SJSA1 (cell line): Measurements from ENCODE around the gene PLPPR3. TPM values are rescaled to one million over a fixed set of nuclear protein-coding genes. Genes with fewer than 3 reads are reported as not detected.
"Not testable (repeated sequence)": the region's sequence is repeated elsewhere in the genome, so short reads cannot be mapped to it uniquely, and the experiment has no call there.

Experiments used
- DNase-seq, 2 experiments: peaks; one replicate each; pipeline ENCODE4 v3.0.0-alpha.2; 2015 to 2020; ENCODE audit warnings: low spot score in 2 of 2, low read depth in 1 of 2
- H3K27ac ChIP-seq: fragments of 250-450 bp; sonication (Bioruptor Pico); 2 replicates; pipeline ENCODE4 v1.5.1; 2020; ENCODE audit warnings: mild to moderate bottlenecking, moderate library complexity
- H3K27me3 ChIP-seq: fragments of 250-450 bp; sonication (Bioruptor Pico); replicated peaks from 2 replicates; pipeline ENCODE4 v1.5.1; 2020; ENCODE audit warnings: mild to moderate bottlenecking, moderate library complexity
- H3K36me3 ChIP-seq: fragments of 250-450 bp; sonication (Bioruptor Pico); 2 replicates; pipeline ENCODE4 v1.5.1; 2020; ENCODE audit warnings: mild to moderate bottlenecking
- H3K4me1 ChIP-seq: fragments of 250-450 bp; sonication (Bioruptor Pico); replicated peaks from 2 replicates; pipeline ENCODE4 v1.6.1; 2021; ENCODE audit warnings: mild to moderate bottlenecking
- H3K4me3 ChIP-seq: fragments of 250-450 bp; sonication (Bioruptor Pico); 2 replicates; pipeline ENCODE4 v1.5.1; 2020; ENCODE audit warnings: mild to moderate bottlenecking
- H3K9me3 ChIP-seq: fragments of 250-450 bp; sonication (Bioruptor Pico); replicated peaks from 2 replicates; pipeline ENCODE4 v1.5.1; 2020; ENCODE audit warnings: mild to moderate bottlenecking
- total RNA-seq: library from RNA; depleted of rRNA; stranded (reverse); fragments of >200 nt; shearing (Covaris generic); gene quantifications from 2 replicates; pipeline ENCODE4 v1.2.3, GENCODE V29; 2014

PLPPR3 gene
- total RNA-seq, 1 experiment from 2014 or later = 1.1 TPM

DNA sequence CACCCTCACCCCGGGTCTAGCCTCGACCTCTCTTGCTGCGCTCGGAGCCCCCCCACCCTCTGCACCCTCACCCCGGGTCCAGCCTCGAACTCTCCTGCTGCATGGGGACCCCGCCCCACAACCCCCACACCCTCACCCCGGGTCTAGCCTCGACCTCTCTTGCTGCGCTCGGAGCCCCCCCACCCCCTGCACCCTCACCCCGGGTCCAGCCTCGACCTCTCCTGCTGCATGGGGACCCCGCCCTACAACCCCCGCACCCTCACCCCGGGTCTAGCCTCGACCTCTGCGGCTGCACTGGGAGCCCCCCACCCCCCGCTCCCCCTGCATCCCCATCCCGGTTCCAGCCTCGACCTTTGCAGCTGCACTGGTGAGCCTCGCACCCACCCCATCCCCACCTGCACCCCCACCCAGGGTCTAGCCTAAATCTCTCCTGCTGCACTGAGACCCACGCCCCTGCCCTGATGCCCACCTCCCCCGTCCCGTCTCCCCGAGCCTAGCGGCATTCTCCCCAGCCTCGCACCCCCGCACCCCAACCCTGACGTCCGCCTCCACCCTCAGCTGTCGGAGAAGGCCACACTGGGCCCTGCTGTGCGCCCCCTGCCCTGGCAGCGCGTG is 39.5 kb upstream of the PLPPR3 start:
- Histone ChIP-seq H3K36me3 (no peaks in the 10 kb centered on the region; the same call in 1 of the 2 replicates), H3K9me3 (no peaks in the 10 kb centered on the region; the same call in 1 of the 2 replicates), H3K4me3 (no peak overlapping the region), H3K4me1 (peaks cover 21% of the 10 kb centered on the region), H3K27ac (no peak overlapping the region), H3K27me3 (peaks cover 3% of the 10 kb centered on the region)
- no peak for DNase-seq

DNA sequence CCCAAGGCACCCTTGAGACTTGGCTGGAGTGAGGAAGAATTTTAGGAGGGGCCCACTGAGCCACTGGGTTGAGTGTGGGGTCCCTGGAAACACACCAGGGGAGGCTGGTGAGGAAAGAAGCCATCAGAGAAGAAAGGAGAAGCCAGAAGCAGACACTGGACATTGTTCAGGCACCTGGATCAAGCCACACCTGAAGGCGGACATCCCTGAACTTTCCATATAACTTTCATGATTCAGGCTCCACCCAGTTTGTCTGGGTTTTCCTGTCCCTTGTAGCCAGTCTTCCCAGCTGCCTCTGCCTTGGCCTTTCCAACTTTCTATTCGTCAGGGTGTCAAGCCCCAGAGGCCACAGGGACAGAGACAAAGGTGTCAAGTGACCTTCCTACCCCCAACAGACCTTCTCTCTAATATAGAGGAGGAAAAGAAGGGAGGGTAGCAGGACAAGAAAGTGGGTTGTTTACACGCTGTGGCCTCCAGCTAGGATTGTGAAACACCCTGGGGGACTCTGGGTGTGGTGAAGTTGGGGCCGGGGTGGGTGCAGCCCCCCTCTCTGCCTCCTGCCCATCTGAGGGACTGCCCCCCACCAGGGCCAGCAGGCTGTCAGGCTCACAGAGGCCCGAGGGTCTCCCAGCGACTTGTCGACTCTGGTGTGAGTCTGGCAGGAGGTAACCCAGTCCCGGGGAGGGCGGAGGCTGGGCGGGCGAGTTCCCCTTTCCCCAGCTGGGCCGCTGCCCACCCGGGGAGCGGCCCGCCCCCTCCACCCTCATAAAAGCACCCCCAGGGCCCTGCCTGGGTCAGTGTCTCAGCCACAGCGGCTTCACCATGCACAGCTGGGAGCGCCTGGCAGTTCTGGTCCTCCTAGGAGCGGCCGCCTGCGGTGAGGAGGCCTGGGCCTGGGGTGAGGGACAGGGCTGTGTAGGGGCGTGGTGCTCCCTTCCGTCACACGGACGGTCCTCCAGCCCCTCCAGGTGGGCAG is 37.4 kb upstream of the PLPPR3 start, which contains the start of gene CFD:
Gene CFD (plus strand): TSS at position 797 of the 976 bp plus-strand sequence. CDS start 26 bp downstream, at position 823.
- Histone ChIP-seq H3K36me3 (no peaks in the 10 kb centered on the region), H3K4me1 (peaks cover 20% of the 10 kb centered on the region), H3K9me3 (no peaks in the 10 kb centered on the region; the same call in 1 of the 2 replicates), H3K27me3 (peaks cover 3% of the 10 kb centered on the region), H3K4me3 (peak within 1 kb of the TSS; percentile 38), H3K27ac (no peak within 1 kb of the TSS)
- no peak for DNase-seq

DNA sequence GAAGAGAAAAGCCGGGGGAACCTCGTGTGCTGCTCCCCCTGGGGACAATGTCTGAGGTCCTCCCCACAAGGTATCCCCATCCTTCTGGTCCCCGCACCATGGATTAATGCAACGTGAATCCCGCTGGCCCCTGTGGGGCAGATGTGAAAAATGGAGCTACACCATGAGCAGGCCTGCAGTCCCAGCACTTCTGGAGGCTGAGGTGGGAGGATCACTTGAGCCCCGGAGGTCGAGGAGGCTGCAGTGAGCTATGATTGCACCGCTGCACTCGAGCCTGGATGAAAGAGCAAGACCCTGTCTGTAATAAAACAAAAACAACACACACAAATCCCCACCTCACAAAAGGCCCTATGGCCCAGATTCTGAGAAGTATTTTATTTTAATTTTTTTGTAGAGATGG is 36.5 kb upstream of the PLPPR3 start:
- Histone ChIP-seq H3K27me3 (peaks cover 3% of the 10 kb centered on the region), H3K27ac (no peak overlapping the region), H3K9me3 (no peaks in the 10 kb centered on the region; the same call in 1 of the 2 replicates), H3K36me3 (no peaks in the 10 kb centered on the region), H3K4me1 (peaks cover 12% of the 10 kb centered on the region), H3K4me3 (no peak overlapping the region)
- no peak for DNase-seq

DNA sequence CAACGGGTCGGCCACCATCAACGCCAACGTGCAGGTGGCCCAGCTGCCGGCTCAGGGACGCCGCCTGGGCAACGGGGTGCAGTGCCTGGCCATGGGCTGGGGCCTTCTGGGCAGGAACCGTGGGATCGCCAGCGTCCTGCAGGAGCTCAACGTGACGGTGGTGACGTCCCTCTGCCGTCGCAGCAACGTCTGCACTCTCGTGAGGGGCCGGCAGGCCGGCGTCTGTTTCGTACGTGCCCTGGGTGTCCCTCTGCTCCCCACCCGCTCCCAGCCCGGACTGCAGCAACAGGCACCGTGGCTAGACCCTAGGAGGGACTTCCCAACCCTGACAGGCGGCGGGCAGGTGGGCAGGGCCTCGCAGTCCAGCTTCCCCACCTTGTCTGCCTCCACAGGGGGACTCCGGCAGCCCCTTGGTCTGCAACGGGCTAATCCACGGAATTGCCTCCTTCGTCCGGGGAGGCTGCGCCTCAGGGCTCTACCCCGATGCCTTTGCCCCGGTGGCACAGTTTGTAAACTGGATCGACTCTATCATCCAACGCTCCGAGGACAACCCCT is 33.9 kb upstream of the PLPPR3 start:
- no peak for DNase-seq
- H3K27me3 ChIP-seq = peaks cover 2% of the 10 kb centered on the region
- peaks cover 8% of the 10 kb centered on the region for H3K4me1 ChIP-seq
- no peak overlapping the region for H3K4me3 ChIP-seq
- H3K27ac ChIP-seq = no peak overlapping the region
- H3K9me3 ChIP-seq = no peaks in the 10 kb centered on the region; the same call in 1 of the 2 replicates
- no peaks in the 10 kb centered on the region for H3K36me3 ChIP-seq

DNA sequence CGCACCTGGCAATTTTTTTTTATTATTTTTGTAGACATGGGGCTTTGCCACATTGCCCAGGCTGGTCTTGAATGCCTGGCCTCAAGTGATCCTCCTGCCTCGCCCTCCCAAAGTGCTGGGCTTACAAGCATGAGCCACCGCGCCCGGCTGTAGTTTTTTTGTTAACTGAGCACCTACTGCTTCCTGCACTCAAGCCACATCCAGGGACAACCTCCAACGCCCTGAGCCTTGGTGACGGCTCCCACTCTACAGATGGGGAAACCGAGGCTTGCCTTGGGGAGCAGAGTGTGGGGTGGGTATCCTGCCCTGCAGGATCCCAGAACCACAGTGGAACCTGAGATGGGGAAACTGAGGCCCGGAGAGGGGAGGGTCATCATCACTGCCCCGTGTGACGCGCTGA is 33.4 kb upstream of the PLPPR3 start:
- peaks cover 7% of the 10 kb centered on the region for H3K4me1 ChIP-seq
- H3K27me3 ChIP-seq = no peaks in the 10 kb centered on the region
- DNase-seq = no peak
- H3K4me3 ChIP-seq = no peak overlapping the region
- H3K9me3 ChIP-seq = no peaks in the 10 kb centered on the region
- no peak overlapping the region for H3K27ac ChIP-seq
- H3K36me3 ChIP-seq = no peaks in the 10 kb centered on the region

DNA sequence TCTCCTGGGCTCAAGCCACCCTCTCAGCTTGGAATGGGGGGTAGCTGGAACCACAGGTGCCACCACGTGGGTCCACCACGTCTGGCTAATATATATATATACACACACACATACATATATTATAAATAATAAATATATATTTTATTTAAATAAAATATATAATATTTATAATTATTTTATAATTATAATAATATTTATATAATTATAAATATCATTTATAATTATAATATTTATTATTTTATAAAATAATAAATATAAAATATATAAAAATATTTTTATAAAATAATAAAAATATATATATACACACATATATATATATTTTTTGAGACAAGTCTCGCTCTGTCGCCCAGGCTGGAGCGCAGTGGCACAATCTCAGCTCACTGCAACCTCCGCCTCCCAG is 32.8 kb upstream of the PLPPR3 start:
- Histone ChIP-seq H3K9me3 (no peaks in the 10 kb centered on the region), H3K27me3 (no peaks in the 10 kb centered on the region), H3K4me1 (peaks cover 7% of the 10 kb centered on the region), H3K27ac (no peak overlapping the region), H3K4me3 (no peak overlapping the region), H3K36me3 (no peaks in the 10 kb centered on the region)
- no peak for DNase-seq

DNA sequence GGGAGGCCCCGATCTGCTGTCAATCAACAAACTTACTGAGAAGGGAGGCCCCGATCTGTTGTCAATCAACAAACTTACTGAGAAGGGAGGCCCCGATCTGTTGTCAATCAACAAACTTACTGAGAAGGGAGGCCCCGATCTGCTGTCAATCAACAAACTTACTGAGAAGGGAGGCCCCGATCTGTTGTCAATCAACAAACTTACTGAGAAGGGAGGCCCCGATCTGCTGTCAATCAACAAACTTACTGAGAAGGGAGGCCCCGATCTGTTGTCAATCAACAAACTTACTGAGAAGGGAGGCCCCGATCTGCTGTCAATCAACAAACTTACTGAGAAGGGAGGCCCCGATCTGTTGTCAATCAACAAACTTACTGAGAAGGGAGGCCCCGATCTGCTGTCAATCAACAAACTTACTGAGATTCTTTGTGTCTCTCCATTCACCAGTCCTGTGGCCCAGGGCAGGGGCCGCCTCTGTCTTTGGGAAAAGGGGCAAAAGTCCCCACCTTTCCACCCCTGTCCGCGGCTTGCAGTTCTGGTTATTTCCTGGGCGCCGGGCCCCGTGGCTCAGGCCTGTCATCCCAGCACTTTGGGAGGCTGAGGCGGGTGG is 32.0 kb upstream of the PLPPR3 start:
- not testable (repeated sequence) for H3K27me3 ChIP-seq, H3K4me3 ChIP-seq, H3K27ac ChIP-seq, H3K36me3 ChIP-seq, H3K9me3 ChIP-seq, DNase-seq, H3K4me1 ChIP-seq

DNA sequence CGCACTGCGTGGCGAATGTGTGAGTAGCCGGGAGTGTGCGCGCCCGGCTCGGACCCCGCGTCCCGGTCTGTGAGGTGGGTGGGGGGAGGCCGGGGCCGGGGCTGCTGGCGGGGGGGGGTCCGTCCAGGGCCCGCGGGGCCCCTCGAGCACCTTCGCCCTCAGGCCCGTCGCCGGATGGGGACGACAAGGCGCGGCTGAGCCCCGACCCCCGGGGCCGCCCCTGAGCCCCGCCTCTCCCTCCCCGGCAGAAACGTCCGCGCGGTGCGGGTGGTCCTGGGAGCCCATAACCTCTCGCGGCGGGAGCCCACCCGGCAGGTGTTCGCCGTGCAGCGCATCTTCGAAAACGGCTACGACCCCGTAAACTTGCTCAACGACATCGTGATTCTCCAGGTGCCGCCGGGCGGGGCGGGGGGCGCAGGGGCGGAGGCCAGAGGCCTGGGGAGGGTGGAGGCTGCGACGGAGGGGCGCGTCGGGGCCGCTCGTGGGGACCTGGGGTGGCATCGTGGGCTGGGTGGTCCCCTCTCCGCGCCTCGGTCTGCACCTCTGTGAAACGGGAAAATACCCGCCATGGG is 31.3 kb upstream of the PLPPR3 start:
- Histone ChIP-seq H3K27ac (no peak overlapping the region), H3K4me1 (peaks cover 7% of the 10 kb centered on the region)
- no peak for DNase-seq

DNA sequence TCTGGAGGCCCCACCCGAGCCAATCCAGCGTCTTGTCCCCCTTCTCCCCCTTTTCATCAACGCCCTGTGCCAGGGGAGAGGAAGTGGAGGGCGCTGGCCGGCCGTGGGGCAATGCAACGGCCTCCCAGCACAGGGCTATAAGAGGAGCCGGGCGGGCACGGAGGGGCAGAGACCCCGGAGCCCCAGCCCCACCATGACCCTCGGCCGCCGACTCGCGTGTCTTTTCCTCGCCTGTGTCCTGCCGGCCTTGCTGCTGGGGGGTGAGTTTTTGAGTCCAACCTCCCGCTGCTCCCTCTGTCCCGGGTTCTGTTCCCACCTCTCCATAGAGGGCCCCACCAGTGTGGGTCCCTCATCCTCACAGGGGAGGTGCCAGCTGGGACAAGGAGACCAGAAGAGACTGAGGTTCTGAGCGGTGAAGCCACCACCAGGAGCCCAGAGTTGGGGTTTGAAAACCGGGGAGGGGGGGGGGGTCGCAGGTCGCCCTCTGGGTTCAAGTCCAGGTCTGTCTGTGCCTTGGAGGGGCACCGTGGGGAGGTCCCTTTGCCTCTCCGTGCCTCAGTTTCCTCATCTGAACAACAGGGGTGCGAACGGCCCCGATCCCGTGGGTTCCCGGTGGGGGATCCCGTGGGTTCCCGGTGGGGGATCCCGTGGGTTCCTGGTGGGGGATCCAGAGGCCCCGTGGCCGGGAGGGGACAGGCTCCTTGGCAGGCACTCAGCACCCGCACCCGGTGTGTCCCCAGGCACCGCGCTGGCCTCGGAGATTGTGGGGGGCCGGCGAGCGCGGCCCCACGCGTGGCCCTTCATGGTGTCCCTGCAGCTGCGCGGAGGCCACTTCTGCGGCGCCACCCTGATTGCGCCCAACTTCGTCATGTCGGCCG is 30.6 kb upstream of the PLPPR3 start, which contains the start of gene ELANE:
Gene ELANE (plus strand): TSS at position 168 of the 878 bp plus-strand sequence. CDS start 26 bp downstream, at position 194.
- DNase-seq = no peak
- no peaks in the 10 kb centered on the region for H3K36me3 ChIP-seq
- H3K4me1 ChIP-seq = peaks cover 7% of the 10 kb centered on the region
- peaks cover 3% of the 10 kb centered on the region; the same call in 1 of the 2 replicates for H3K27me3 ChIP-seq
- no peaks in the 10 kb centered on the region for H3K9me3 ChIP-seq
- H3K27ac ChIP-seq = no peak within 1 kb of the TSS
- H3K4me3 ChIP-seq = no peak within 1 kb of the TSS

More for the DNA sequence above, 31.3 kb upstream of the PLPPR3 start:
- H3K36me3 ChIP-seq = no peaks in the 10 kb centered on the region
- no peaks in the 10 kb centered on the region for H3K9me3 ChIP-seq
- H3K4me3 ChIP-seq = no peak overlapping the region
- H3K27me3 ChIP-seq = no peaks in the 10 kb centered on the region

DNA sequence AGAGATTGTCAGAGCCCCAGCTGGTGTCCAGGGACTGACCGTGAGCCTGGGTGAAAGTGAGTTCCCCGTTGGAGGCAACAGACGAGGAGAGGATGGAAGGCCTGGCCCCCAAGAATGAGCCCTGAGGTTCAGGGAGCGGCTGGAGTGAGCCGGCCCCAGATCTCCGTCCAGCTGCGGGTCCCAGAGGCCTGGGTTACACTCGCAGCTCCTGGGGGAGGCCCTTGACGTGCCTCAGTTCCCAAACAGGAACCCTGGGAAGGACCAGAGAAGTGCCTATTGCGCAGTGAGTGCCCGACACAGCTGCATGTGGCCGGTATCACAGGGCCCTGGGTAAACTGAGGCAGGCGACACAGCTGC is 29.2 kb upstream of the PLPPR3 start:
- DNase-seq = no peak

DNA sequence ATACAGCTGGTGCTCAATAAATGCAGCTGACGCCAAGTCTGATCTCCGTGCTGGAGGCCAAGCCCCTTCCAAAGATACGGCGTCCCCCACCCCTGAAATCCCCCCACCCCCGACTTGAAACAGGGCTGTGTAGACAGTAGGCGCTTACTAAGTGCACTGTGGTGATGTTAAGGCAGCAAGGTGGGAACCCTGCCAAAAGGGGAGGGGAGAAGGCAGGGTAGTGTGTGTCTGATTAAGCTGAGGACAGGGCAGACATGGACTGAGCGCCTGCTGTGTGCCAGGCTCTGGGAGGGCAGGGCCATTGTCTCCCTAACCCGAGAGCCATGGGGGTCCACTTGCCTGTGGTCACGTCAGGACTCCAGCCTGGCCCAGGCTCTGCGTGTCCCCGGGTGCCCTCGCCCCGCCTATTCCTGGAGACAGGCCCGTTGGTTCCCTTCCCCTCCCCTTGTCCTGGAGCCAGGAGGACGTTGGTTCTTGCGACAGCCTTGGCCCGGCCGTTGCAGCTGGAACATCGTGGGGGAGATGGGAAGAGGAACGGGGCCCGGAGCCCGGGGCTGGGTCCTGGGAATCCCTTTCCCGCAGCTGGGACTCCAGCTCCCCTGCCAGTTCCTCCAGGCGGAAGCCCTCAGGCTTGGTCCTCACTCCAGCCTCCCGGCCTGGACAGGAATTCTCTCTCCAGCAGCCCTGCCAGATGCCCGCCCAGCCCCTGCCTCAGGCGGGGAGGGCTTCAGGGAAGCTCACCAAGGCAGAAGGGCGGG is 28.6 kb upstream of the PLPPR3 start:
- Histone ChIP-seq H3K36me3 (no peaks in the 10 kb centered on the region), H3K4me3 (no peak overlapping the region), H3K27me3 (peaks cover 16% of the 10 kb centered on the region), H3K9me3 (no peaks in the 10 kb centered on the region), H3K27ac (no peak overlapping the region), H3K4me1 (peaks cover 7% of the 10 kb centered on the region)
- peak; percentile 42 to 69 for DNase-seq

More for the DNA sequence above, 29.2 kb upstream of the PLPPR3 start:
- no peak overlapping the region for H3K4me3 ChIP-seq
- H3K27me3 ChIP-seq = peaks cover 13% of the 10 kb centered on the region
- no peak overlapping the region for H3K27ac ChIP-seq
- peaks cover 7% of the 10 kb centered on the region for H3K4me1 ChIP-seq
- no peaks in the 10 kb centered on the region for H3K36me3 ChIP-seq
- H3K9me3 ChIP-seq = no peaks in the 10 kb centered on the region

DNA sequence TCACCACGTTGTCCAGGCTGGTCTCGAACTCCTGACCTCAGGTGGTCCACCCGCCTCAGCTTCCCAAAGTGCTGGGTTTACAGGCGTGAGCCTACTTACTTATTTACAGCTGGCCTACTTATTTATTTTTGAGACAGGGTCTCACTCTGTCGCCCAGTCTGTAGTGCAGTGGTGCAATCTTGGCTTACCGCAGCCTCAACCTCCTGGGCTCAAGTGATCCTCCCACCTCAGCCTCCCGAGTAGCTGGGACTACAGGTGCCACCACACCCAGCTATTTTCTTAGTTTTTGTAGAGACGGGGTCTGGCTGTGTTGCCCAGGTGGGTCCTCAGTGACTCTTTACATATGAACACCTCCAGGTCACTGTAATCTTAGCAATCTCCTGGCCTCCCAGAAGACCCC is 27.4 kb upstream of the PLPPR3 start:
- H3K27me3 ChIP-seq = peaks cover 25% of the 10 kb centered on the region
- H3K36me3 ChIP-seq, H3K4me1 ChIP-seq, H3K27ac ChIP-seq, DNase-seq, H3K9me3 ChIP-seq, H3K4me3 ChIP-seq: not testable (repeated sequence)
